GM12878 (cell line): ENCODE data around the gene GATAD2B. TPM values are rescaled to one million over a fixed set of nuclear protein-coding genes. Genes with fewer than 3 reads are reported as not detected.

Experiments used
- ATAC-seq: fragments of 200-7000 bp; cut with Tn5 transposase; 3 replicates; pipeline ENCODE4 v1.9.1; 2020; ENCODE audit warnings: mild to moderate bottlenecking, moderate library complexity
- BruUV-seq: library from RNA; stranded (reverse); fragments of 400-500 nt; replicated peaks from 2 replicates; lab custom pipeline; 2021; lab: Mats Ljungman, UMichigan
- CTCF ChIA-PET: fragments of 300-600 bp; sonication (Branson Sonifier 250); formaldehyde crosslinking; extraction: SDS; loops from one replicate; lab custom pipeline; 2021; ENCODE audit warnings: inconsistent platforms; lab: Yijun Ruan, JAX
- POLR2A ChIA-PET: fragments of 350-600 bp; formaldehyde crosslinking; extraction: SDS; loops from one replicate; lab custom pipeline; 2021; ENCODE audit warnings: inconsistent platforms; lab: Charles Lee
- RAD21 ChIA-PET: fragments of 300-600 bp; sonication (Branson Sonifier 250); formaldehyde crosslinking; loops from one replicate; lab custom pipeline; 2023; ENCODE audit warnings: antibody characterized with exemption; ENCODE audit not compliant: unreplicated experiment; lab: Charles Lee
- SMC1A ChIA-PET: fragments of 300-600 bp; sonication (Branson Sonifier 250); formaldehyde crosslinking; loops from one replicate; lab custom pipeline; 2023; ENCODE audit not compliant: unreplicated experiment, uncharacterized antibody; lab: Charles Lee
- DNase-seq: peaks from one replicate; pipeline ENCODE4 v3.0.0-alpha.2; 2011; ENCODE audit warnings: low read depth, low spot score
- FAIRE-seq: peaks from 3 replicates; lab custom pipeline; 2011; peaks lifted over from hg19 to GRCh38; lab: Jason Lieb, UNC
- H2AFZ ChIP-seq: 2 replicates; pipeline ENCODE4 v1.6.0; 2011; ENCODE audit warnings: low read depth, low read length, control low read depth; ENCODE audit not compliant: control insufficient read depth
- H3K27ac ChIP-seq: 2 replicates; pipeline ENCODE4 v1.5.1; 2011; ENCODE audit warnings: control low read depth; ENCODE audit not compliant: control insufficient read depth, insufficient read depth
- H3K27me3 ChIP-seq, 2 experiments: replicated peaks in 1 of 2; 2 replicates each; pipeline versions ENCODE4 v1.6.0 to v1.6.1; 2011; ENCODE audit warnings: low read length in 1 of 2; ENCODE audit not compliant: control insufficient read depth in 2 of 2, insufficient read depth in 2 of 2
- H3K36me3 ChIP-seq, 2 experiments: 2 replicates each; pipeline ENCODE4 v1.5.1; 2011; ENCODE audit warnings: low read length in 1 of 2; ENCODE audit not compliant: control insufficient read depth in 2 of 2, insufficient read depth in 2 of 2
- H3K4me1 ChIP-seq: 2 replicates; pipeline ENCODE4 v1.6.1; 2011; ENCODE audit warnings: mild to moderate bottlenecking, low read length, moderate library complexity, mixed read lengths; ENCODE audit not compliant: control insufficient read depth, insufficient read depth
- H3K4me2 ChIP-seq: 2 replicates; pipeline ENCODE4 v1.6.0; 2011; ENCODE audit warnings: control low read depth; ENCODE audit not compliant: control insufficient read depth, insufficient read depth
- H3K4me3 ChIP-seq: fragments of 200-600 bp; sonication (generic); 2 replicates; pipeline ENCODE4 v1.5.1; 2016
- H3K79me2 ChIP-seq: 2 replicates; pipeline ENCODE4 v1.6.0; 2011; ENCODE audit warnings: low read length; ENCODE audit not compliant: control insufficient read depth, insufficient read depth
- H3K9ac ChIP-seq: 2 replicates; pipeline ENCODE4 v1.8.0; 2011; ENCODE audit warnings: low read length, control low read depth, mixed read lengths; ENCODE audit not compliant: control insufficient read depth, insufficient read depth
- H3K9me3 ChIP-seq: replicated peaks from 3 replicates; pipeline ENCODE4 v1.5.1; 2011; ENCODE audit warnings: mild to moderate bottlenecking, low read length; ENCODE audit not compliant: control insufficient read depth, insufficient read depth
- H4K20me1 ChIP-seq: 2 replicates; pipeline ENCODE4 v1.6.0; 2011; ENCODE audit not compliant: control insufficient read depth, insufficient read depth
- BHLHE40 ChIP-seq, 2 experiments: fragments of 450-650 bp in 1 of 2; IDR thresholded peaks; 2 replicates each; pipeline ENCODE4 v1.6.1; 2011 to 2017; ENCODE audit warnings: low read depth in 2 of 2, borderline replicate concordance in 1 of 2, improper control_type of control experiment in 1 of 2, low read length in 1 of 2, mild to moderate bottlenecking in 1 of 2
- IKZF1 ChIP-seq: fragments of 450-650 bp; conservative IDR thresholded peaks from 2 replicates; pipeline ENCODE4 v1.6.1; 2017; ENCODE audit warnings: antibody characterized with exemption, mild to moderate bottlenecking
- JUNB ChIP-seq: IDR thresholded peaks from 2 replicates; pipeline ENCODE4 v1.6.1; 2016; ENCODE audit warnings: antibody characterized with exemption, mild to moderate bottlenecking
- MXI1 ChIP-seq: fragments of 150-350 bp; IDR thresholded peaks from 2 replicates; pipeline ENCODE4 v1.6.1; 2011; ENCODE audit warnings: low read depth, mild to moderate bottlenecking, inconsistent platforms, low read length, improper control_type of control experiment
- NFYA ChIP-seq: IDR thresholded peaks from 2 replicates; pipeline ENCODE4 v1.6.1; 2011; ENCODE audit warnings: low read depth, mild to moderate bottlenecking, low read length, improper control_type of control experiment, borderline replicate concordance
- PML ChIP-seq: IDR thresholded peaks from 2 replicates; pipeline ENCODE4 v1.6.1; 2012; ENCODE audit warnings: low read length, inconsistent platforms
- RFX5 ChIP-seq: IDR thresholded peaks from 2 replicates; pipeline ENCODE4 v1.6.1; 2011; ENCODE audit warnings: low read depth, low read length, improper control_type of control experiment
- whole genome bisulfite sequencing: methylation state at CpG from one replicate; pipeline ENCODE4 v1.1.6; 2016; ENCODE audit warnings: low lambda C conversion rate; ENCODE audit not compliant: insufficient replicate concordance, insufficient coverage; ENCODE audit errors: missing lambda C conversion rate; 5-methylcytosine and 5-hydroxymethylcytosine counted together
- in situ Hi-C: fragments of 300-500 bp; cut with MboI; formaldehyde crosslinking; loops from 9 replicates; pipeline ENCODE4 v1.14.3; 2018; ENCODE audit warnings: mixed read lengths
- intact Hi-C: fragments of 100-400 bp; cut with micrococcal nuclease; formaldehyde crosslinking; loops from one replicate; pipeline ENCODE4 v1.14.2; 2022; ENCODE audit not compliant: unreplicated experiment
- polyA plus RNA-seq, 11 experiments: library from polyadenylated mRNA; depleted of rRNA in 4 of 11; unstranded in 6 of 11; stranded (reverse) in 5 of 11; fragments of >200 nt; fragmentation: Nextera tagmentation in 4 of 11; fragmentation: Illumina TruSeq in 1 of 11; extraction: Ambion mirVana in 4 of 11; extraction: Trizol in 1 of 11; gene quantifications; 1 replicate in 1 of 11; 2 replicates in 10 of 11; pipeline versions ENCODE4 v1.2.1 to v1.2.3, GENCODE V29; 2011 to 2016; ENCODE audit warnings: inconsistent platforms in 2 of 11, missing spikeins in 2 of 11, low read depth in 1 of 11
- total RNA-seq, 4 experiments: library from RNA; depleted of rRNA in 3 of 4; stranded (reverse); fragments of >200 nt in 3 of 4; fragmentation: Illumina TruSeq in 1 of 4; extraction: Trizol in 1 of 4; gene quantifications; 2 replicates each; pipeline versions ENCODE4 v1.2.1 to v1.2.3, GENCODE V29; 2013 to 2021
- TF ChIP-seq, protein P1 (sequence below): IDR thresholded peaks from 2 replicates; pipeline ENCODE4 v1.6.1; 2012; ENCODE audit warnings: low read depth, low read length, improper control_type of control experiment
- TF ChIP-seq, protein P2 (sequence below), 3 experiments: IDR thresholded peaks in 2 of 3; conservative IDR thresholded peaks in 1 of 3; 2 replicates each; pipeline ENCODE4 v1.5.1; 2011; ENCODE audit warnings: low read depth in 3 of 3, low read length in 3 of 3, mild to moderate bottlenecking in 3 of 3, control low read depth in 2 of 3, moderate library complexity in 2 of 3, inconsistent platforms in 1 of 3, mixed read lengths in 1 of 3; ENCODE audit not compliant: control insufficient read depth in 2 of 3, insufficient read depth in 1 of 3; ENCODE audit errors: extremely low read depth in 1 of 3
- TF ChIP-seq, protein P3 (sequence below): IDR thresholded peaks from 2 replicates; pipeline ENCODE4 v1.6.1; 2011; ENCODE audit warnings: borderline replicate concordance, low read depth, mild to moderate bottlenecking, moderate library complexity, low read length; ENCODE audit not compliant: insufficient read depth, poor library complexity, severe bottlenecking
- TF ChIP-seq, protein P4 (sequence below): fragments of 450-650 bp; formaldehyde crosslinking; IDR thresholded peaks from 2 replicates; pipeline ENCODE4 v1.4.0; 2022; ENCODE audit warnings: mild to moderate bottlenecking, moderate library complexity

Gene GATAD2B
- total and polyA plus RNA-seq, 10 of the 15 experiments (the other 5 are each of a cell fraction or from before 2014, with no cell fraction given), result 2.4 to 63.1 (median 8.7) TPM

DNA sequence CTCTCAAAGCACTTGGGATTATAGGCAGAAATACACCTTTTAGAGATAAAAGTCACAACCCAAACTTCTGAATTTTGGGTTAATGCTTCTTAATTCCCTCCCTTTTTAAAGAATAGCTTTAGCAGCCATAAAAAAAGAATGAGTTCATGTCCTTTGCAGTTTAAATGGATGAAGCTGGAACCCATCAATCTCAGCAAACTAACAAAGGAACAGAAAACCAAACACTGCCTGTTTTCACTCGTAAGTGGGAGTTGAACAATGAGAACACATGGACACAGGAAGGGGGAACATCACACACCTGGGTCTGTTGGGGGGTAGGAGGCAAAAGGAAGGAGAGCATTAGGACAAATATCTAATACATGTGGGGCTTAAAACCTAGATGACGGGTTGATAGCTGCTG lies 91.7 kb downstream of the GATAD2B start (continued):
- TF ChIP-seq JUNB, result no peak
- TF ChIP-seq, protein P1, sequence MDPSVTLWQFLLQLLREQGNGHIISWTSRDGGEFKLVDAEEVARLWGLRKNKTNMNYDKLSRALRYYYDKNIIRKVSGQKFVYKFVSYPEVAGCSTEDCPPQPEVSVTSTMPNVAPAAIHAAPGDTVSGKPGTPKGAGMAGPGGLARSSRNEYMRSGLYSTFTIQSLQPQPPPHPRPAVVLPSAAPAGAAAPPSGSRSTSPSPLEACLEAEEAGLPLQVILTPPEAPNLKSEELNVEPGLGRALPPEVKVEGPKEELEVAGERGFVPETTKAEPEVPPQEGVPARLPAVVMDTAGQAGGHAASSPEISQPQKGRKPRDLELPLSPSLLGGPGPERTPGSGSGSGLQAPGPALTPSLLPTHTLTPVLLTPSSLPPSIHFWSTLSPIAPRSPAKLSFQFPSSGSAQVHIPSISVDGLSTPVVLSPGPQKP, result no peak
- no peak for TF ChIP-seq IKZF1
- no peak for TF ChIP-seq PML
- TF ChIP-seq NFYA, result no peak
- TF ChIP-seq BHLHE40 (IDR thresholded peaks at IDR 0.05; ENCODE audit: borderline replicate concordance in 1 of 2, low read depth in 2 of 2, low read length in 1 of 2), result no peak

DNA sequence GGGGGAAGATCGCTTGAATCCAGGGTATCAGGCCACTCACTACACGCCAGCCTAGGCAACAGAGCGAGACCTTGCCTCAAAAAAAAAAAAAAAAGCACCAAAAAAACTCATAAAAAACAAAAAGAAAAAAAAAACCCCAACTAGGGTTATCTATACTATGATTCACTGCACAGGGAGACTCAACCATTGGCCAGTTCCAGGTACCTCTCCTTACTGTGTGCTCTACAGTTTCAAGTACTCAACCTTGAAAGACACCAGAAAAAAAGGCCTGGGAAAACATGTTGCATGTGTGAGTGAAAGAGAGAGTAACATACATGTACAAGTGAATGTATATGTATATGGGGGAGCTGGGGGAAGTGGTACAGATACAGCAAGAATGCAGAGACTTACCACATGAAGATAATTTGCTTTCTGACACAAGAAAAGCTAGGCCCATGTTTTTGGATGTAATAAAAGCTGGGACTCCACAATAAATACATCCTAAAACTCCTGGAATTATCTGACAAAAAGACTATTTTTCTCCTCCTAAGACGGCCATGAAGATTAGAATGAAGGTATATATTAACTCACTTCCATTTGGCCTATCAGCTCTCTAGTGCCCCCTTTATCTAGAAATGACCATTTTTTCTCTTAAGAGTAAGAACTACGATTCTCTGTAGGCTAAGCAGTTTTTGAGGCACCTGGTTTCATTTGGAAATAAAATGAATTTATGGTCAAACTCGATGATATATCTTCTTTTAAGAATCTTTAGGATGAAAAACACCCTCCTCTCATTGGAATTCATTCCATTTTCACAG lies 95.4 kb downstream of the GATAD2B start:
- WGBS, result 87% methylated on average over 5 of the region's 6 CpGs
- FAIRE-seq (no peak), ATAC-seq (peak; percentile 64), DNase-seq (no peak)
- H4K20me1 ChIP-seq, result no peaks in the 10 kb centered on the region
- CTCF ChIA-PET, result interaction anchor here (0.6 to 11.8 kb wide), 12 partner anchors 10 to 293 kb away, joined by 3 to 138 read pairs (median 6); partner anchors contain the start of genes DENND4B, GATAD2B and RAB13
- in situ Hi-C loops, result no loop called here
- RAD21 ChIA-PET, result interaction anchor here (0.9 to 1.8 kb wide), 5 partner anchors 22 to 159 kb away, joined by 3 to 6 read pairs (median 4); partner anchors contain the start of genes RAB13 and SLC27A3
- H3K4me2 ChIP-seq, result no peak overlapping the region
- no peak overlapping the region for H2AFZ ChIP-seq
- H3K4me3 ChIP-seq, result no peak overlapping the region
- intact Hi-C loops, result no loop called here
- no peaks in the 10 kb centered on the region for H3K9me3 ChIP-seq
- BruUV-seq, result TSS peak; percentile 58
- POLR2A ChIA-PET, result interaction anchor here (0.6 to 1.2 kb wide), 8 partner anchors 9 to 131 kb away, joined by 3 to 6 read pairs (median 4); partner anchors contain the start of gene CRTC2
- H3K79me2 ChIP-seq, result peaks cover 16% of the 10 kb centered on the region
- SMC1A ChIA-PET, result interaction anchor here (1.0 to 3.0 kb wide), 13 partner anchors 9 to 159 kb away, joined by 3 to 11 read pairs (median 4); partner anchors contain the start of gene RAB13
- no peaks in the 10 kb centered on the region for H3K27me3 ChIP-seq
- H3K27ac ChIP-seq, result peak overlapping the region; percentile 52
- H3K36me3 ChIP-seq, result peaks cover 8 to 24% of the 10 kb centered on the region in 2 experiments
- peaks cover 10% of the 10 kb centered on the region for H3K4me1 ChIP-seq
- H3K9ac ChIP-seq, result no peak overlapping the region
- TF ChIP-seq, protein P2, sequence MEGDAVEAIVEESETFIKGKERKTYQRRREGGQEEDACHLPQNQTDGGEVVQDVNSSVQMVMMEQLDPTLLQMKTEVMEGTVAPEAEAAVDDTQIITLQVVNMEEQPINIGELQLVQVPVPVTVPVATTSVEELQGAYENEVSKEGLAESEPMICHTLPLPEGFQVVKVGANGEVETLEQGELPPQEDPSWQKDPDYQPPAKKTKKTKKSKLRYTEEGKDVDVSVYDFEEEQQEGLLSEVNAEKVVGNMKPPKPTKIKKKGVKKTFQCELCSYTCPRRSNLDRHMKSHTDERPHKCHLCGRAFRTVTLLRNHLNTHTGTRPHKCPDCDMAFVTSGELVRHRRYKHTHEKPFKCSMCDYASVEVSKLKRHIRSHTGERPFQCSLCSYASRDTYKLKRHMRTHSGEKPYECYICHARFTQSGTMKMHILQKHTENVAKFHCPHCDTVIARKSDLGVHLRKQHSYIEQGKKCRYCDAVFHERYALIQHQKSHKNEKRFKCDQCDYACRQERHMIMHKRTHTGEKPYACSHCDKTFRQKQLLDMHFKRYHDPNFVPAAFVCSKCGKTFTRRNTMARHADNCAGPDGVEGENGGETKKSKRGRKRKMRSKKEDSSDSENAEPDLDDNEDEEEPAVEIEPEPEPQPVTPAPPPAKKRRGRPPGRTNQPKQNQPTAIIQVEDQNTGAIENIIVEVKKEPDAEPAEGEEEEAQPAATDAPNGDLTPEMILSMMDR (IDR thresholded peaks at IDR 0.05 in 2 of 3, conservative IDR thresholded peaks at IDR 0.05 in 1 of 3; ENCODE audit: control insufficient read depth in 2 of 3, extremely low read depth in 1 of 3, insufficient read depth in 1 of 3, low read depth in 3 of 3, low read length in 3 of 3), result 0 out of 6 replicates have a peak, but pooled peaks of 1 of the 3 experiments have one; percentile 11
- TF ChIP-seq, protein P3, sequence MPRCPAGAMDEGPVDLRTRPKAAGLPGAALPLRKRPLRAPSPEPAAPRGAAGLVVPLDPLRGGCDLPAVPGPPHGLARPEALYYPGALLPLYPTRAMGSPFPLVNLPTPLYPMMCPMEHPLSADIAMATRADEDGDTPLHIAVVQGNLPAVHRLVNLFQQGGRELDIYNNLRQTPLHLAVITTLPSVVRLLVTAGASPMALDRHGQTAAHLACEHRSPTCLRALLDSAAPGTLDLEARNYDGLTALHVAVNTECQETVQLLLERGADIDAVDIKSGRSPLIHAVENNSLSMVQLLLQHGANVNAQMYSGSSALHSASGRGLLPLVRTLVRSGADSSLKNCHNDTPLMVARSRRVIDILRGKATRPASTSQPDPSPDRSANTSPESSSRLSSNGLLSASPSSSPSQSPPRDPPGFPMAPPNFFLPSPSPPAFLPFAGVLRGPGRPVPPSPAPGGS, result peak; percentile 52
- TF ChIP-seq, protein P4, sequence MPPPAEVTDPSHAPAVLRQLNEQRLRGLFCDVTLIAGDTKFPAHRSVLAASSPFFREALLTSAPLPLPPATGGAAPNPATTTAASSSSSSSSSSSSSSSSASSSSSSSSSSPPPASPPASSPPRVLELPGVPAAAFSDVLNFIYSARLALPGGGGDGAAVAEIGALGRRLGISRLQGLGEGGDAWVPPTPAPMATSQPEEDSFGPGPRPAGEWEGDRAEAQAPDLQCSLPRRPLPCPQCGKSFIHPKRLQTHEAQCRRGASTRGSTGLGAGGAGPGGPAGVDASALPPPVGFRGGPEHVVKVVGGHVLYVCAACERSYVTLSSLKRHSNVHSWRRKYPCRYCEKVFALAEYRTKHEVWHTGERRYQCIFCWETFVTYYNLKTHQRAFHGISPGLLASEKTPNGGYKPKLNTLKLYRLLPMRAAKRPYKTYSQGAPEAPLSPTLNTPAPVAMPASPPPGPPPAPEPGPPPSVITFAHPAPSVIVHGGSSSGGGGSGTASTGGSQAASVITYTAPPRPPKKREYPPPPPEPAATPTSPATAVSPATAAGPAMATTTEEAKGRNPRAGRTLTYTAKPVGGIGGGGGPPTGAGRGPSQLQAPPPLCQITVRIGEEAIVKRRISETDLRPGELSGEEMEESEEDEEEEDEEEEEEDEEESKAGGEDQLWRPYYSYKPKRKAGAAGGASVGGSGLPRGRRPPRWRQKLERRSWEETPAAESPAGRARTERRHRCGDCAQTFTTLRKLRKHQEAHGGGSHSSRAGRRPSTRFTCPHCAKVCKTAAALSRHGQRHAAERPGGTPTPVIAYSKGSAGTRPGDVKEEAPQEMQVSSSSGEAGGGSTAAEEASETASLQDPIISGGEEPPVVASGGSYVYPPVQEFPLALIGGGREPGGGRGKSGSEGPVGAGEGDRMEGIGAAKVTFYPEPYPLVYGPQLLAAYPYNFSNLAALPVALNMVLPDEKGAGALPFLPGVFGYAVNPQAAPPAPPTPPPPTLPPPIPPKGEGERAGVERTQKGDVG, result no peak
- TF ChIP-seq RFX5 (no peak), MXI1 (no peak)
